Upper lobe of left lung (tissue), 6 donors: ENCODE results near the gene DIO3. TPM values are rescaled to one million over a fixed set of nuclear protein-coding genes. Genes with fewer than 3 reads are reported as not detected.

Experiments
- ATAC-seq, 2 donors: fragments of 200-7000 bp; cut with Tn5 transposase; one replicate each; pipeline ENCODE4 v1.9.1; 2022; ENCODE audit warnings: mild to moderate bottlenecking in 2 of 2, moderate library complexity in 2 of 2; ENCODE audit not compliant: low FRiP score in 2 of 2
- DNase-seq, 2 donors: peaks; one replicate each; pipeline ENCODE4 v3.0.0-alpha.2; 2019 to 2020
- H3K27ac ChIP-seq, 4 donors: fragments of 200-600 bp; sonication (generic); one replicate each; pipeline ENCODE4 v1.5.1; 2016 to 2019
- H3K27me3 ChIP-seq, 4 donors: fragments of 200-600 bp; sonication (generic); one replicate each; pipeline ENCODE4 v1.5.1; 2017 to 2019
- H3K36me3 ChIP-seq, 4 donors: fragments of 200-600 bp; sonication (generic); one replicate each; pipeline ENCODE4 v1.5.1; 2016 to 2019
- H3K4me1 ChIP-seq, 4 donors: fragments of 200-600 bp; sonication (generic); one replicate each; pipeline ENCODE4 v1.5.1; 2018 to 2019
- H3K4me3 ChIP-seq, 4 donors: fragments of 200-600 bp; sonication (generic); one replicate each; pipeline ENCODE4 v1.5.1; 2017 to 2019; ENCODE audit warnings: mild to moderate bottlenecking in 2 of 4, moderate library complexity in 1 of 4
- H3K9me3 ChIP-seq, 4 donors: fragments of 200-600 bp; sonication (generic); one replicate each; pipeline ENCODE4 v1.5.1; 2018 to 2019
- EP300 ChIP-seq, 4 donors: sonication (generic); formaldehyde crosslinking; IDR thresholded peaks; one replicate each; pipeline ENCODE4 v1.5.1; 2017; ENCODE audit warnings: antibody characterized with exemption in 4 of 4, control low read depth in 2 of 4
- POLR2A ChIP-seq, 4 donors: fragments of 450-650 bp; IDR thresholded peaks; one replicate each; pipeline ENCODE4 v1.5.1; 2016 to 2017; ENCODE audit warnings: antibody characterized with exemption in 4 of 4, mild to moderate bottlenecking in 2 of 4
- POLR2AphosphoS5 ChIP-seq, 2 donors: sonication (generic); formaldehyde crosslinking; IDR thresholded peaks; one replicate each; pipeline ENCODE4 v1.5.1; 2017; ENCODE audit warnings: antibody characterized with exemption in 2 of 2
- WGBS, 2 donors: methylation state at CpG; one replicate each; pipeline ENCODE4 v1.1.5; 2017 to 2018; 5-methylcytosine and 5-hydroxymethylcytosine counted together
- total RNA-seq, 6 donors: library from RNA; depleted of rRNA in 4 of 6; stranded (reverse); fragments of >200 nt in 4 of 6; gene quantifications; one replicate each; pipeline versions ENCODE4 v1.1.0 to v1.2.1, GENCODE V29; 2016 to 2021
- TF ChIP-seq, protein P1 (sequence below), 6 experiments: fragments of 450-650 bp in 4 of 6; fragments of 200-600 bp in 2 of 6; sonication (generic) in 2 of 6; IDR thresholded peaks; one replicate each; pipeline ENCODE4 v1.5.1; 2016 to 2019; ENCODE audit warnings: antibody characterized with exemption in 6 of 6
- donor health status: DM: no; HTN: no; CAD: no; lungs with moderate emphysema.
- donor health status: DM: no; HTN: yes; CAD: no; lungs with severe emphysema.

The DIO3 gene
- total RNA-seq, 6 donors from 2014 or later = 0.30 to 3.6 (median 1.9) TPM

DNA sequence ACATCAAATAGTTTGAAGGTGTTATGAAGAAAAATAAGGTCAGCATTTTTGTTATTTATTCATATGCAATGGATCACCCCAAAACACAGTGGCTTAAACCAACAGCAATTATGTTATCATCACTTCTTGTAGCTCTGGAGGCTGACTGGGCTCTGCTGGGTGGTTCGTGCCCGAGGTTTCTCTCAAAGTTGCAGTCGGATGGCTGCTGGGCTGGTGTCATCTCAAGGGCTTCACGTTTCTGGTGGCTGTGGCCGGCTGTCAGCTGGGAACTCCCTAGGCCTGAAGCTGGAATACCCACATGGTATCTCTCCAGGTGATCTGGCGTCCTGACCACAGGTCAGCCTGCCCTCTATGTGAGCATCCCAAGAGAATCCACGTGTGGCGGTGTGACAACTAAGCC, 12.0 kb downstream of the DIO3 start:
- ATAC-seq = no peak
- H3K4me1 ChIP-seq = peaks cover 0 to 2% (median 0%) of the 10 kb centered on the region in 4 donors
- H3K4me3 ChIP-seq = no peak overlapping the region
- no peaks in the 10 kb centered on the region for H3K9me3 ChIP-seq
- no peaks in the 10 kb centered on the region for H3K36me3 ChIP-seq
- DNase-seq = no peak
- 84 to 92% methylated on average over 7 to 8 of the region's 8 CpGs for WGBS, 2 donors
- H3K27ac ChIP-seq = no peak overlapping the region
- H3K27me3 ChIP-seq = no peaks in the 10 kb centered on the region
- TF ChIP-seq, protein P1, sequence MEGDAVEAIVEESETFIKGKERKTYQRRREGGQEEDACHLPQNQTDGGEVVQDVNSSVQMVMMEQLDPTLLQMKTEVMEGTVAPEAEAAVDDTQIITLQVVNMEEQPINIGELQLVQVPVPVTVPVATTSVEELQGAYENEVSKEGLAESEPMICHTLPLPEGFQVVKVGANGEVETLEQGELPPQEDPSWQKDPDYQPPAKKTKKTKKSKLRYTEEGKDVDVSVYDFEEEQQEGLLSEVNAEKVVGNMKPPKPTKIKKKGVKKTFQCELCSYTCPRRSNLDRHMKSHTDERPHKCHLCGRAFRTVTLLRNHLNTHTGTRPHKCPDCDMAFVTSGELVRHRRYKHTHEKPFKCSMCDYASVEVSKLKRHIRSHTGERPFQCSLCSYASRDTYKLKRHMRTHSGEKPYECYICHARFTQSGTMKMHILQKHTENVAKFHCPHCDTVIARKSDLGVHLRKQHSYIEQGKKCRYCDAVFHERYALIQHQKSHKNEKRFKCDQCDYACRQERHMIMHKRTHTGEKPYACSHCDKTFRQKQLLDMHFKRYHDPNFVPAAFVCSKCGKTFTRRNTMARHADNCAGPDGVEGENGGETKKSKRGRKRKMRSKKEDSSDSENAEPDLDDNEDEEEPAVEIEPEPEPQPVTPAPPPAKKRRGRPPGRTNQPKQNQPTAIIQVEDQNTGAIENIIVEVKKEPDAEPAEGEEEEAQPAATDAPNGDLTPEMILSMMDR (IDR thresholded peaks at IDR 0.05) = no peak
- TF ChIP-seq POLR2AphosphoS5 (IDR thresholded peaks at IDR 0.05) = no peak
- TF ChIP-seq POLR2A (IDR thresholded peaks at IDR 0.05) = no peak
- TF ChIP-seq EP300 (IDR thresholded peaks at IDR 0.05) = no peak

DNA sequence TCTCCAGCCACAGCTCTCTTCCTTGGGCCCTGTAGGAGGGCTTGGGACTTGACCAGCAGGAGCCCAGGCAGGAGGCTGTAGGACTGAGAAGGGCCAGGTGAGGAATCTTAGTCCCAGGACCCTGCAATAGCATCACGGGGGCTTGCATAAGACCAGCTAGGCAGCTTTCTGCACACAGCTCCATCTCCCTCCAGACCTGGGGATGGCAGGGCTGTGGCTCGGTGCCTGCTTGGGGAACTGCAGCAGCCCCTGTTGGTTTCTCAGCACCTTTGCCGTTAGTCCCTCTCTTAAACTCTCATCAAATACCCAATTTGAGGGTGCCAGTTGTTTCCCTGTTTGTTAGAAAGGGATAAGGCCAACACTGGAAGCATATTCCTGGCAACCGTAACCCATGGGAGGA, 14.3 kb downstream of the DIO3 start:
- H3K4me3 ChIP-seq = no peak overlapping the region
- no peak overlapping the region for H3K27ac ChIP-seq
- peaks cover 0 to 8% (median 0%) of the 10 kb centered on the region in 4 donors for H3K4me1 ChIP-seq
- TF ChIP-seq EP300 (IDR thresholded peaks at IDR 0.05) (no peak), POLR2AphosphoS5 (IDR thresholded peaks at IDR 0.05) (no peak), POLR2A (IDR thresholded peaks at IDR 0.05) (no peak)
- TF ChIP-seq, protein P1 (IDR thresholded peaks at IDR 0.05) = no peak
- H3K27me3 ChIP-seq = no peaks in the 10 kb centered on the region
- no peaks in the 10 kb centered on the region for H3K36me3 ChIP-seq
- no peaks in the 10 kb centered on the region for H3K9me3 ChIP-seq
- no peak for DNase-seq
- no peak for ATAC-seq
- whole genome bisulfite sequencing, 2 donors = 71% methylated on average over 3 to 4 of the region's 4 CpGs

DNA sequence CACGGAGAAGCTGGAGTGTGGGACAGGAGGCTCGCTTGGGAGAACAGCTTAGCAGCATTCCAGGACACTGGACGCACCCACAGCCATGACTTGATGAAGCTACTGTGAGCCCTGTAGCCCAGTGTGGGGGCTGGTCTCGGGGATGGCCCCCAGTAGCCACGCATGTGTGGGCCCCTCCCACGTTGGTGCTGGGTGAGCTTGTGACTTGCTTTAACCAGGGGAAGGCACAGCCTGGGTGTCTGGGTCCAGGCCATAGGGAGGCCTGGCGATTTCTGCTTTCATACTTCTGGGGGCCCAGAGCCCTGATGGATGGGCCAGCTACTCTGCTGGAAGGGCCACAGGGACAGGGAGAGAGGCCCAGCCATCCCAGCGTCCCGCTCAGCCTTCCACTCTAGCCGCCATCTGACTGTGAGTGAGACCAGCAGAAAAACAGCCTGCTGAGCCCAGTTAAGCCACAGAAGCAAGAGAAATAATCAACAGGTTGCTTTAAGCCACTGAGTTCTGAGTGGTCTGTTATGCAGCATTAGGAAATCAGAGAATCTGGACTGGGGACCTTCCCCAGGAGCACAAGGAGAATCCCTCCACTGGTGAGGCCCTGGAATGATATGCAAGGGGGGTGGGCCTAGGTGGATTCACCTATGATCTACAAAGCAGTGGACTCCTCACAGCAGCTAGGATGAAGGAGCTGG, 16.1 kb downstream of the DIO3 start:
- 81 to 88% methylated on average over 8 to 10 of the region's 10 CpGs for WGBS, 2 donors
- DNase-seq (no peak), ATAC-seq (no peak)
- TF ChIP-seq EP300 (IDR thresholded peaks at IDR 0.05) (no peak), POLR2AphosphoS5 (IDR thresholded peaks at IDR 0.05) (no peak), POLR2A (IDR thresholded peaks at IDR 0.05) (no peak)
- TF ChIP-seq, protein P1 (IDR thresholded peaks at IDR 0.05) = no peak
- H3K9me3 ChIP-seq = no peaks in the 10 kb centered on the region
- H3K36me3 ChIP-seq = no peaks in the 10 kb centered on the region
- no peaks in the 10 kb centered on the region for H3K27me3 ChIP-seq
- H3K4me1 ChIP-seq = peaks cover 0 to 8% (median 0%) of the 10 kb centered on the region in 4 donors
- no peak overlapping the region for H3K27ac ChIP-seq
- no peak overlapping the region for H3K4me3 ChIP-seq

DNA sequence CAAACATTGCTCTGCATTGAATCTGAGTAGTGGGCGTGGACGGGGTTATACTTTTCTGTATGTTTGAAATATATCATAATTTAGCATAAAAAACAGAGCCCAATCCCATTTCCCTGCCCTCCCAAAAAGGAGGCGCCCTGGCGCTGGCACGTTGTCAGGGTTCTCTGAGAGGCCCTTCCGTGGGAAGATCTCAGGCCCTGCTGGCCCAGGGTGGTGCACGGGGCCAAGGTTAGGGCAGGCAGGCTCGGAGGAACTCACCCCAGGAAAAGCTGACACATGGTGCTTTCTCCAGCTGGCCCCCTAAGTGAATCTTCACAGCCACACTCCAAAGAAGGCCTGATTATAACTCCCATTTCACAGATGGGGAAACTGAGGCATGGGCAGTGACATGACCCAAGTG, 17.2 kb downstream of the DIO3 start:
- 65 to 67% methylated on average over 6 to 8 of the region's 8 CpGs for WGBS, 2 donors
- peaks cover 0 to 8% (median 0%) of the 10 kb centered on the region in 4 donors for H3K4me1 ChIP-seq
- H3K4me3 ChIP-seq = no peak overlapping the region
- ATAC-seq (no peak), DNase-seq (no peak)
- TF ChIP-seq POLR2AphosphoS5 (IDR thresholded peaks at IDR 0.05) (no peak), POLR2A (IDR thresholded peaks at IDR 0.05) (no peak), EP300 (IDR thresholded peaks at IDR 0.05) (no peak)
- TF ChIP-seq, protein P1 (IDR thresholded peaks at IDR 0.05) = no peak
- H3K27ac ChIP-seq = no peak overlapping the region
- H3K9me3 ChIP-seq = no peaks in the 10 kb centered on the region
- H3K27me3 ChIP-seq = no peaks in the 10 kb centered on the region
- no peaks in the 10 kb centered on the region for H3K36me3 ChIP-seq
